Sigmoid colon (tissue), 7 donors: ENCODE data around the gene SEMA3B. TPM values are rescaled to one million over a fixed set of nuclear protein-coding genes. Genes with fewer than 3 reads are reported as not detected.

ENCODE experiments used
- DNase-seq: peaks from one replicate; pipeline ENCODE4 v3.0.0-alpha.2; 2019
- H3K27ac ChIP-seq, 4 donors: fragments of 200-600 bp; sonication (generic); one replicate each; pipeline ENCODE4 v1.5.1; 2016 to 2019; ENCODE audit warnings: mild to moderate bottlenecking in 1 of 4
- H3K27me3 ChIP-seq, 3 donors: fragments of 200-600 bp; sonication (generic); one replicate each; pipeline ENCODE4 v1.5.1; 2019; ENCODE audit warnings: mild to moderate bottlenecking in 1 of 3
- H3K36me3 ChIP-seq, 4 donors: fragments of 200-600 bp; sonication (generic); one replicate each; pipeline ENCODE4 v1.5.1; 2016 to 2019
- H3K4me1 ChIP-seq, 4 donors: fragments of 200-600 bp; sonication (generic); one replicate each; pipeline ENCODE4 v1.5.1; 2017 to 2019
- H3K4me3 ChIP-seq, 4 donors: fragments of 200-600 bp; sonication (generic); one replicate each; pipeline ENCODE4 v1.5.1; 2017 to 2019; ENCODE audit warnings: mild to moderate bottlenecking in 2 of 4, moderate library complexity in 1 of 4
- H3K9me3 ChIP-seq, 4 donors: fragments of 200-600 bp in 3 of 4; sonication (generic) in 3 of 4; one replicate each; pipeline versions ENCODE4 v1.5.1 to v1.6.1; 2013 to 2019
- CTCF ChIP-seq, 4 experiments: fragments of 450-650 bp in 3 of 4; fragments of 200-600 bp in 1 of 4; IDR thresholded peaks; one replicate each; pipeline ENCODE4 v1.5.1; 2016 to 2019; ENCODE audit warnings: antibody characterized with exemption in 4 of 4, mild to moderate bottlenecking in 3 of 4, moderate library complexity in 2 of 4
- EP300 ChIP-seq, 4 donors: sonication (generic); formaldehyde crosslinking; IDR thresholded peaks; one replicate each; pipeline ENCODE4 v1.6.1; 2017; ENCODE audit warnings: antibody characterized with exemption in 4 of 4
- POLR2A ChIP-seq, 2 donors: fragments of 450-650 bp; IDR thresholded peaks; one replicate each; pipeline ENCODE4 v1.6.1; 2016; ENCODE audit warnings: antibody characterized with exemption in 2 of 2, mild to moderate bottlenecking in 2 of 2, moderate library complexity in 2 of 2
- POLR2AphosphoS5 ChIP-seq, 4 donors: sonication (generic); formaldehyde crosslinking; IDR thresholded peaks; one replicate each; pipeline ENCODE4 v1.6.1; 2017; ENCODE audit warnings: antibody characterized with exemption in 4 of 4
- WGBS, 2 donors: extraction: QIAGEN DNeasy Blood & Tissue Kit; methylation state at CpG; one replicate each; pipeline ENCODE4 v1.1.7; 2013; 5-methylcytosine and 5-hydroxymethylcytosine counted together
- intact Hi-C: fragments of 100-400 bp; cut with DNase I; formaldehyde crosslinking; loops from one replicate; pipeline ENCODE4 v1.15.1; 2023
- polyA plus RNA-seq, 3 donors: library from polyadenylated mRNA; stranded (reverse); fragments of 200-250 nt; gene quantifications; one replicate each; pipeline ENCODE4 v1.2.3, GENCODE V29; 2013
- total RNA-seq, 4 donors: library from RNA; depleted of rRNA; stranded (reverse); fragments of >200 nt; gene quantifications; one replicate each; pipeline ENCODE4 v1.1.0, GENCODE V29; 2016
- donor health status: healthy with polysubstance abuse.
- donor health status: Bipolar disorder and iron deficiency.
- donor health status: healthy.

Gene SEMA3B
- total and polyA plus RNA-seq, 7 donors: 7.9 to 54.6 (median 24.6) TPM

- Histone ChIP-seq H3K4me1 (peaks cover 0 to 73% (median 60%) of the 10 kb centered on the region in 4 donors), H3K9me3 (no peaks in the 10 kb centered on the region), H3K27ac (peak overlapping the region; percentile 87 to 94 (median 90)), H3K4me3 (peak overlapping the region; percentile 63 to 96 (median 74)), H3K36me3 (no peaks in the 10 kb centered on the region), H3K27me3 (no peaks in the 10 kb centered on the region)
- intact Hi-C loops: no loop called here
- peak in 1 of 4 experiments; percentile 22 for TF ChIP-seq CTCF (IDR thresholded peaks at IDR 0.05)
- peak; percentile 48 to 89 (median 76) for TF ChIP-seq POLR2AphosphoS5 (IDR thresholded peaks at IDR 0.05)
- TF ChIP-seq POLR2A (IDR thresholded peaks at IDR 0.05): peak in 1 of 2 donors; percentile 40
- no peak for TF ChIP-seq EP300 (IDR thresholded peaks at IDR 0.05)
- WGBS, 2 donors: 2 to 6% methylated on average over 31 of the region's 31 CpGs
- peak; percentile 93 for DNase-seq
Measured at GRCh38 chr3:50237754-50238548, 31.0 kb upstream of the SEMA3B start.

GRCh38 chr3:50238549-50239026 is 30.4 kb upstream of the SEMA3B start:
- peak; percentile 96 for DNase-seq
- intact Hi-C loops: no loop called here
- Histone ChIP-seq H3K27me3 (no peaks in the 10 kb centered on the region), H3K9me3 (no peaks in the 10 kb centered on the region), H3K36me3 (no peaks in the 10 kb centered on the region), H3K4me3 (peak overlapping the region; percentile 63 to 96 (median 74)), H3K4me1 (peaks cover 0 to 80% (median 66%) of the 10 kb centered on the region in 4 donors), H3K27ac (peak overlapping the region; percentile 87 to 94 (median 90))
- TF ChIP-seq EP300 (IDR thresholded peaks at IDR 0.05) (no peak), POLR2AphosphoS5 (IDR thresholded peaks at IDR 0.05) (peak; percentile 26 to 75 (median 52))
- WGBS, 2 donors: 7 to 44% methylated on average over 7 of the region's 7 CpGs

- peak overlapping the region; percentile 87 to 94 (median 90) for H3K27ac ChIP-seq
- TF ChIP-seq POLR2AphosphoS5 (IDR thresholded peaks at IDR 0.05): no peak
- TF ChIP-seq CTCF (IDR thresholded peaks at IDR 0.05): no peak
- TF ChIP-seq EP300 (IDR thresholded peaks at IDR 0.05): no peak
- no peak for TF ChIP-seq POLR2A (IDR thresholded peaks at IDR 0.05)
- H3K9me3 ChIP-seq: no peaks in the 10 kb centered on the region
- H3K4me1 ChIP-seq: peaks cover 0 to 88% (median 73%) of the 10 kb centered on the region in 4 donors
- H3K4me3 ChIP-seq: no peak overlapping the region
- no peak for DNase-seq
- H3K36me3 ChIP-seq: no peaks in the 10 kb centered on the region
- 76 to 90% methylated on average over 4 of the region's 4 CpGs for WGBS, 2 donors
- intact Hi-C loops: no loop called here
- no peaks in the 10 kb centered on the region for H3K27me3 ChIP-seq
Measured at GRCh38 chr3:50239649-50240048, 29.3 kb upstream of the SEMA3B start.

GRCh38 chr3:50241163-50241562 is 27.8 kb upstream of the SEMA3B start:
- Histone ChIP-seq H3K4me3 (no peak overlapping the region), H3K4me1 (peaks cover 0 to 95% (median 79%) of the 10 kb centered on the region in 4 donors), H3K36me3 (no peaks in the 10 kb centered on the region), H3K27ac (peak overlapping the region; percentile 87 to 94 (median 90)), H3K27me3 (no peaks in the 10 kb centered on the region), H3K9me3 (no peaks in the 10 kb centered on the region)
- WGBS, 2 donors: 81 to 85% methylated on average over 4 of the region's 4 CpGs
- no peak for DNase-seq
- no peak for TF ChIP-seq POLR2A (IDR thresholded peaks at IDR 0.05)
- TF ChIP-seq POLR2AphosphoS5 (IDR thresholded peaks at IDR 0.05): no peak
- TF ChIP-seq CTCF (IDR thresholded peaks at IDR 0.05): no peak
- no peak for TF ChIP-seq EP300 (IDR thresholded peaks at IDR 0.05)
- intact Hi-C loops: no loop called here

GRCh38 chr3:50241713-50242380 is 27.1 kb upstream of the SEMA3B start:
- Histone ChIP-seq H3K27ac (peak overlapping the region; percentile 87 to 94 (median 90)), H3K4me1 (peaks cover 0 to 98% (median 86%) of the 10 kb centered on the region in 4 donors), H3K9me3 (no peaks in the 10 kb centered on the region), H3K36me3 (no peaks in the 10 kb centered on the region), H3K4me3 (no peak overlapping the region), H3K27me3 (no peaks in the 10 kb centered on the region)
- DNase-seq: no peak
- WGBS, 2 donors: 58 to 67% methylated on average over 7 of the region's 7 CpGs
- TF ChIP-seq EP300 (IDR thresholded peaks at IDR 0.05) (no peak), POLR2AphosphoS5 (IDR thresholded peaks at IDR 0.05) (no peak), POLR2A (IDR thresholded peaks at IDR 0.05) (no peak), CTCF (IDR thresholded peaks at IDR 0.05) (no peak)
- intact Hi-C loops: no loop called here
